Measurements from ENCODE around the gene PSMD6.

PSMD6 gene

GRCh38 chr3:64008017-64008416 is 15.3 kb downstream of the PSMD6 start:
- no peak for DNase-seq

- DNase-seq, result no peak
Observed at GRCh38 chr3:64003589-64003988, 19.7 kb downstream of the PSMD6 start.

GRCh38 chr3:64002233-64002632 is 21.1 kb downstream of the PSMD6 start:
- no peak for DNase-seq

GRCh38 chr3:64000453-64001055 is 22.7 kb downstream of the PSMD6 start:
- no peak for DNase-seq

- no peak for DNase-seq
Observed at GRCh38 chr3:63998852-63999754, 24.2 kb downstream of the PSMD6 start.

- no peak for DNase-seq
Observed at GRCh38 chr3:63995086-63995485, 28.2 kb downstream of the PSMD6 start.

GRCh38 chr3:63993653-63994079 is 29.6 kb downstream of the PSMD6 start:
- DNase-seq, result peak; percentile 8

GRCh38 chr3:63992516-63993209 is 30.6 kb downstream of the PSMD6 start:
- no peak for DNase-seq

GRCh38 chr3:63991666-63992065 is 31.6 kb downstream of the PSMD6 start:
- DNase-seq, result no peak

- DNase-seq, result no peak
Observed at GRCh38 chr3:63990733-63991132, 32.6 kb downstream of the PSMD6 start.

GRCh38 chr3:63990204-63990603 is 33.1 kb downstream of the PSMD6 start:
- no peak for DNase-seq

GRCh38 chr3:63988943-63989342 is 34.4 kb downstream of the PSMD6 start:
- no peak for DNase-seq

- DNase-seq, result no peak
Observed at GRCh38 chr3:63986831-63987230, 36.5 kb downstream of the PSMD6 start.

- DNase-seq, result no peak
Observed at GRCh38 chr3:63986146-63986545, 37.1 kb downstream of the PSMD6 start.

- no peak for DNase-seq
Observed at GRCh38 chr3:63984391-63984790, 38.9 kb downstream of the PSMD6 start.

- DNase-seq, result no peak
Observed at GRCh38 chr3:63981980-63982379, 41.3 kb downstream of the PSMD6 start.

- DNase-seq, result no peak
Observed at GRCh38 chr3:63980830-63981498, 42.3 kb downstream of the PSMD6 start.

- DNase-seq, result no peak
Observed at GRCh38 chr3:63980019-63980418, 43.3 kb downstream of the PSMD6 start.

- DNase-seq, result no peak
Observed at GRCh38 chr3:63979093-63979885, 44.0 kb downstream of the PSMD6 start.

GRCh38 chr3:63977893-63978292 is 45.4 kb downstream of the PSMD6 start:
- no peak for DNase-seq

- no peak for DNase-seq
Observed at GRCh38 chr3:63976872-63977200, 46.5 kb downstream of the PSMD6 start.

- DNase-seq, result no peak
Observed at GRCh38 chr3:63976161-63976871, 47.0 kb downstream of the PSMD6 start.
